HEK293 (cell line): ENCODE measurements around the gene SERINC2.

Experiments used
- CTCF ChIP-seq: fragments of 450-650 bp; formaldehyde crosslinking; IDR thresholded peaks from 2 replicates; pipeline ENCODE4 v1.5.1; 2016; ENCODE audit warnings: missing biosample characterization, missing genetic modification characterization
- ZBTB26 ChIP-seq: fragments of 450-650 bp; formaldehyde crosslinking; optimal IDR thresholded peaks from 2 replicates; pipeline ENCODE3; 2016; ENCODE audit warnings: missing biosample characterization, mild to moderate bottlenecking, missing genetic modification characterization
- ZNF112 ChIP-seq: fragments of 450-650 bp; formaldehyde crosslinking; IDR thresholded peaks from 2 replicates; pipeline ENCODE4 v1.5.0; 2017; ENCODE audit warnings: missing biosample characterization, missing genetic modification characterization
- ZNF157 ChIP-seq: fragments of 450-650 bp; formaldehyde crosslinking; IDR thresholded peaks from 2 replicates; pipeline ENCODE4 v1.5.1; 2016; ENCODE audit warnings: missing biosample characterization, missing genetic modification characterization
- ZNF211 ChIP-seq: fragments of 450-650 bp; formaldehyde crosslinking; IDR thresholded peaks from 2 replicates; pipeline ENCODE4 v1.5.1; 2016; ENCODE audit warnings: low read depth, missing biosample characterization, missing genetic modification characterization
- ZNF792 ChIP-seq: fragments of 450-650 bp; formaldehyde crosslinking; IDR thresholded peaks from 2 replicates; pipeline ENCODE4 v1.5.1; 2016; ENCODE audit warnings: missing biosample characterization, missing genetic modification characterization

GRCh38 chr1:31413405-31414001 is 490 bp downstream of the SERINC2 start:
- TF ChIP-seq ZNF112 (tag by site-specific recombination) (no peak), ZBTB26 (peak; percentile 77), ZNF211 (no peak), CTCF (no peak; the same call in 1 of the 2 replicates), ZNF157 (tag by site-specific recombination) (no peak), ZNF792 (tag by site-specific recombination) (no peak)
